Large intestine (tissue), 3 donors: ENCODE data around the gene BCL6. TPM values are rescaled to one million over a fixed set of nuclear protein-coding genes. Genes with fewer than 3 reads are reported as not detected.

Source experiments
- DNase-seq, 2 donors: peaks; one replicate each; pipeline versions ENCODE4 v3.0.0 to v3.0.0-alpha.2; 2013
- H3K27ac ChIP-seq: one replicate; pipeline ENCODE4 v1.5.1; 2013; ENCODE audit warnings: low read length
- H3K27me3 ChIP-seq: 2 replicates; pipeline ENCODE4 v1.6.1; 2013; ENCODE audit warnings: low read length; ENCODE audit not compliant: control insufficient read depth, insufficient read depth
- H3K36me3 ChIP-seq: 2 replicates; pipeline ENCODE4 v1.6.1; 2013; ENCODE audit warnings: low read length; ENCODE audit not compliant: control insufficient read depth, insufficient read depth
- H3K4me1 ChIP-seq: one replicate; pipeline ENCODE4 v1.6.1; 2013; ENCODE audit warnings: low read length; ENCODE audit not compliant: control insufficient read depth, insufficient read depth
- H3K4me3 ChIP-seq: one replicate; pipeline ENCODE4 v1.5.1; 2013; ENCODE audit warnings: low read length
- H3K9me3 ChIP-seq: one replicate; pipeline ENCODE4 v1.6.1; 2013; ENCODE audit warnings: mild to moderate bottlenecking, low read depth, low read length, moderate library complexity; ENCODE audit not compliant: control insufficient read depth
- WGBS: methylation state at CpG from one replicate; pipeline ENCODE4 v1.1.5; 2013; ENCODE audit warnings: low lambda C conversion rate; ENCODE audit not compliant: insufficient coverage; 5-methylcytosine and 5-hydroxymethylcytosine counted together
- polyA plus RNA-seq: library from polyadenylated mRNA; unstranded; fragments of 120-200 nt; gene quantifications from one replicate; pipeline ENCODE4 v1.2.1, GENCODE V29; 2013

Gene BCL6
- polyA plus RNA-seq, 1 donor, result 7.4 TPM

DNA sequence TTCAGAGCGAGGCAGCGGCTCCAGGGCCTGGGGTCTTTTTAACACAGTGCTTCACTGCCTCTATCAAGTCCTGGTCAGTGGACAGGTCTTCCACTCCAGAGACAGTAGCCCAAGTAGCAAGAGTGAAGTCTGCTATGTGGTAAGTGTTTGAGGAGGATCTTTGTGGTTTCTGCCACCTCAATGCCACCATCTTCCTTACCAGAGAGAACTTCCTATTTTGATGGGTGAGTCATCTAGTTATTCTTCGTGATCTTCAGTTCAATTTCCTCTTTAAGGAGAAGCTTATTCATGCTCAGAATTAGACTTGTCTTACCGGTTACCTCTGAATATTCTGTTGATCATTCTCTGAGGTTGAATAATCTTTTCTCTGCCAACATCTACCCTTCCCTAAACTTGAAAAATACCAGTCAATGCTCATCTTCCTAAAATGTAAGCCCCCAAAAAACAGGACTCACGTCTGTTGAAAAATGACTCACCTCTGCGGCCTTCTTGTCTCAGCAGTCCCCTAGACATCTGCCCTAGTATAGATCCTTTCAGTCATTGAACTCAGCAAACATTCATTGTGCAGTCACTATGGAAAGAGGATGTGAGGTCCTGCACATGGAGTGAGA, 32.2 kb upstream of the BCL6 start:
- no peak for DNase-seq

GRCh38 chr3:187775549-187775948, 30.3 kb upstream of the BCL6 start:
- Histone ChIP-seq H3K27me3 (no peaks in the 10 kb centered on the region), H3K36me3 (no peaks in the 10 kb centered on the region), H3K27ac (no peak overlapping the region), H3K9me3 (no peaks in the 10 kb centered on the region), H3K4me1 (no peaks in the 10 kb centered on the region), H3K4me3 (no peak overlapping the region)
- no peak for DNase-seq
- whole genome bisulfite sequencing, result 100% methylated on average over 1 of the region's 1 CpG

More for the DNA sequence above, 32.2 kb upstream of the BCL6 start:
- no peak overlapping the region for H3K4me3 ChIP-seq
- no peak overlapping the region for H3K27ac ChIP-seq
- no peaks in the 10 kb centered on the region for H3K27me3 ChIP-seq
- H3K36me3 ChIP-seq, result no peaks in the 10 kb centered on the region
- H3K4me1 ChIP-seq, result no peaks in the 10 kb centered on the region
- WGBS, result 83% methylated on average over 1 of the region's 6 CpGs
- H3K9me3 ChIP-seq, result no peaks in the 10 kb centered on the region

DNA sequence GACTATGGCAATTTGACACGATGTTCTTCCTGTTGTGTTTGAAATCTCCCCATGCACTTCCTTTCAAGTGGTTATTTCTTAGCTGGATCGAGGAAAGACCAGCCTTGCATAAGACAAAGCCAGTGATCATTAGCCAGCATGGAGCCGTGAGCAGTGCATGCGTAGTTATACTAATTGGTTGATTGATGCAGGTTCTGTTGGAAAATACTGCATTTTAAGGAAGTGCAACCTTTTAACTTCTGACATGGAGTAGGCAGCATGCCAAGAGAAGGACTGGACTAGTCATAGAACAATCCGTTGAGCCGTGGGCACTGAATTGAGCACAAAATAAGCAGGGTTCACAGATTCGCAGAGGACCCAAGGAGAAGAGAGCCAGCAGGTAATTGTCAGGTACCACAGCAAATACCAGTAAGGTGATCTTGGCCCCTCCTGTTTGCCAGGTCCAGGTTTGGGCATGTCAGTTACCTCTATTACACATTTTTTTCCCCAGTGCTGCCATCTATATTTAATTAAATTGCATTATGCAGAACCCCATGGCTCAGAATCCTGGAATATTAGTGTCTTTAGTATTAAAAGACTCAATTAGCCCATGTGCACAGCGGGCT, 29.0 kb upstream of the BCL6 start:
- no peaks in the 10 kb centered on the region for H3K9me3 ChIP-seq
- H3K27ac ChIP-seq, result no peak overlapping the region
- no peaks in the 10 kb centered on the region for H3K27me3 ChIP-seq
- no CpG with 5 or more reads among the region's 8 CpGs for WGBS
- DNase-seq, result no peak
- no peaks in the 10 kb centered on the region for H3K4me1 ChIP-seq
- H3K36me3 ChIP-seq, result no peaks in the 10 kb centered on the region
- H3K4me3 ChIP-seq, result no peak overlapping the region

- no peak for DNase-seq
- Histone ChIP-seq H3K4me1 (no peaks in the 10 kb centered on the region), H3K9me3 (no peaks in the 10 kb centered on the region), H3K27ac (no peak overlapping the region), H3K27me3 (no peaks in the 10 kb centered on the region), H3K4me3 (no peak overlapping the region), H3K36me3 (no peaks in the 10 kb centered on the region)
- 91% methylated on average over 4 of the region's 19 CpGs for WGBS
Observed at GRCh38 chr3:187773233-187774184, 28.2 kb upstream of the BCL6 start.

- H3K4me1 ChIP-seq, result no peaks in the 10 kb centered on the region
- no peak for DNase-seq
- WGBS, result no CpG with 5 or more reads among the region's 1 CpG
- no peaks in the 10 kb centered on the region for H3K36me3 ChIP-seq
- no peak overlapping the region for H3K27ac ChIP-seq
- H3K27me3 ChIP-seq, result no peaks in the 10 kb centered on the region
- H3K4me3 ChIP-seq, result no peak overlapping the region
- no peaks in the 10 kb centered on the region for H3K9me3 ChIP-seq
Observed at GRCh38 chr3:187770224-187770623, 25.0 kb upstream of the BCL6 start.

- no peak for DNase-seq
- no peaks in the 10 kb centered on the region for H3K36me3 ChIP-seq
- no CpG with 5 or more reads among the region's 2 CpGs for WGBS
- no peaks in the 10 kb centered on the region for H3K27me3 ChIP-seq
- no peak overlapping the region for H3K27ac ChIP-seq
- H3K4me1 ChIP-seq, result no peaks in the 10 kb centered on the region
- no peak overlapping the region for H3K4me3 ChIP-seq
- H3K9me3 ChIP-seq, result no peaks in the 10 kb centered on the region
Observed at GRCh38 chr3:187769771-187770170, 24.5 kb upstream of the BCL6 start.

GRCh38 chr3:187767266-187768012, 22.2 kb upstream of the BCL6 start:
- H3K9me3 ChIP-seq, result no peaks in the 10 kb centered on the region
- H3K4me1 ChIP-seq, result no peaks in the 10 kb centered on the region
- H3K4me3 ChIP-seq, result no peak overlapping the region
- no peak for DNase-seq
- H3K27ac ChIP-seq, result no peak overlapping the region
- no peaks in the 10 kb centered on the region for H3K27me3 ChIP-seq
- H3K36me3 ChIP-seq, result no peaks in the 10 kb centered on the region
- WGBS, result 83% methylated on average over 1 of the region's 3 CpGs

DNA sequence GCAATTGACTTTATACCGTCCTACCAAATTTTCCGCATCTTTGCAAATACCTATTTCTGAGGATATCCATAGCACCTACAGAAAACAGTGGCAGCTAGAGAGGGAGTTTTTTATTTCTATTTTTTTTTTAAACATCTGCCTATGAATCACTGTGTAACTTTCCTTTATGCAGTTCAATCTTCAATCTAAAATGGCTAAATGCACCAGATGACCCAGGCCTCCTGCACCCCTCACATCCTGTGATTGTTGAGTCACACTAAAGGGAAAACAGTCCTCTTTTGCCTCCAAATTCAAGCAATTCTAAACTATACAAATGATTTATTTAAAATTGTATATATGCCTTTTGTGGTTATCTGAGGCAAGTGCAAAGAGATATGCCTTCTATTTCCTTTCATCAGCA, 20.1 kb upstream of the BCL6 start:
- Histone ChIP-seq H3K27ac (no peak overlapping the region), H3K27me3 (no peaks in the 10 kb centered on the region), H3K9me3 (no peaks in the 10 kb centered on the region), H3K4me3 (no peak overlapping the region), H3K36me3 (no peaks in the 10 kb centered on the region), H3K4me1 (no peaks in the 10 kb centered on the region)
- 100% methylated on average over 2 of the region's 2 CpGs for WGBS
- no peak for DNase-seq

DNA sequence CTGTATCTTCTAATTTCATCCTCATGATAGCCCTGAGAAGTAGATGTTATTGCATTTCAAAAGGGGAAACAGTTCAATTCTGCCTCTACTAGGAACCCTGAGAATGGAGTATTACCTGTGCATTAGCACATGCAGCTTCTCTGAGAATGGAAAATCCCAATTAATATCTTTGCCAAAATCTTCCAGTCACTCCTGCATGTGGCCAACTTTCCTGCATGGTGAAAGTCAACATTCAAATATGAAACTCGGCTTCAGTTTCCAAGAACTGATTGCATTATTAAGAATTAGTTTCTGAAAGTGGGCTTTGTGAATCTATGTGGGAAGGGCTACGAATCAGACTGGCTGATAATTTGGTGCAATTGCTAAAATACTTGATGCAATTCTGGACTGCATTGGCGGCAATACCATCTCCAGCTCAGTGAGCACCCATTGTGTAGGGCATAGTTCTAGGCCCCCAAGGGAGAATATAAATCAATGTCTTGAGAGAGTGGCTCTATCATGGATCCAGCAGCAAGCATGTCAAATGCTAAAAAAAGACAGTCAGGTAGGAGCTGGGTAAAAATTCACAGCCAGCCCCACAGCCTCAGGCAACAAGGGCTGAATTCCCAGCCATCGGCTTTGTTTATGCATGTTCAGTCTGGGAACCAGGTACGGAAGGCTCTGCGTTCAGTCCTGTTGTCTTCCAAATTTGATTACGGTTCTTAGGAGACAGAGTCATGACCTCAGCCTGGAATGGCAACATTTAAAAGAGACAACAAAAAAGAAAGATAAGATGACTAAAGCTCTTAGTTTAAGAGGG, 18.8 kb upstream of the BCL6 start:
- Histone ChIP-seq H3K27ac (no peak overlapping the region), H3K36me3 (no peaks in the 10 kb centered on the region), H3K4me1 (no peaks in the 10 kb centered on the region), H3K9me3 (no peaks in the 10 kb centered on the region), H3K27me3 (no peaks in the 10 kb centered on the region), H3K4me3 (no peak overlapping the region)
- no CpG with 5 or more reads among the region's 7 CpGs for WGBS
- no peak for DNase-seq
